ENCODE measurements around the gene KIR3DL2. TPM values are rescaled to one million over a fixed set of nuclear protein-coding genes. Genes with fewer than 3 reads are reported as not detected.
"Not testable (repeated sequence)": the region's sequence is repeated elsewhere in the genome, so short reads cannot be mapped to it uniquely, and the experiment has no call there.

KIR3DL2 gene
- total RNA-seq, 1 donor from 2014 or later, result not detected

DNA sequence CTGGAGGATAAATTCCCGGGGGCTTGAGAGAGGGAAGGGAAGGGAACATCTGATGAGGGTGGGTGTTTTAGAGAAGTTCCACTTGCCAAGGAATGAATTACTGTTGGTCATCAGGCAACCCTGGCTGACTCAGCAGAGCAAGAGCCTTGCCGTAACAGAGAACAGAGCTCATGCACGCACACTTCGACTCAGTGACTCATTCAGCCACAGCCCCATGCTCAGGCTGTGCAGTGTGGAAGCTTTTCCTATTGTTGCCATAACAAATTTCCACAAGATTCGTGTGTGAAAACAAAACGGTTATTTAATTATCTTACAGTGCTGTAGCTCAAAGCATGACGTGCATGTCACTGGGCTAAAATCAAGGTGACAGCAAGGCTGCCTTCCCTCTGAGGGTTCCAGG, 9.2 kb downstream of the KIR3DL2 start:
- not testable (repeated sequence) for DNase-seq (ENCODE audit: low spot score in 2 of 2); FAIRE-seq

- DNase-seq (ENCODE audit: low spot score in 2 of 2); FAIRE-seq: not testable (repeated sequence)
These were observed 13.2 kb downstream of the KIR3DL2 start for GRCh38 chr19:54863459-54863858.

DNA sequence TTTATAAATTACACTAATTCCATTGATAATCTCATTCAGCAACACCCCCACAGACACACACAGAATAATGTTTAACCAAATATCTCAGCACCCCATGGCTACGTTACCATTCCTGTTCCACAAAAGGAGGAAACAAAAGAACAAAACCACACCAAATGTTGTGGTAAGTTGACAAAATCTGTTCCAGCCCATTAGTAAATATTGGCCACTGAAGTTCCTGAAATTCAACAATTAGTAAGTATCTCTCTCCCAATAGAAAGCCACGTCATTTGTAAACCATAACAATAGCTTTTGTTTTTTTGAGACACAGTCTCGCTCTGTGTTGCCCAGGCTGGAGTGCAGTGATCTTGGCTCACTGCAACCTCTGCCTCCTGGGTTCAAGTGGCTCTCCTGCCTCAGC, 21.5 kb downstream of the KIR3DL2 start:
- FAIRE-seq (no peak), DNase-seq (ENCODE audit: low spot score in 2 of 2) (no peak)

- FAIRE-seq, result no peak
- DNase-seq (ENCODE audit: low spot score in 2 of 2), result no peak
These were observed 23.7 kb downstream of the KIR3DL2 start, which contains the start of gene FCAR for GRCh38 chr19:54873990-54874389. Gene FCAR (plus strand): TSS chr19:54874235. CDS start chr19:54874290, 55 bp downstream.

DNA sequence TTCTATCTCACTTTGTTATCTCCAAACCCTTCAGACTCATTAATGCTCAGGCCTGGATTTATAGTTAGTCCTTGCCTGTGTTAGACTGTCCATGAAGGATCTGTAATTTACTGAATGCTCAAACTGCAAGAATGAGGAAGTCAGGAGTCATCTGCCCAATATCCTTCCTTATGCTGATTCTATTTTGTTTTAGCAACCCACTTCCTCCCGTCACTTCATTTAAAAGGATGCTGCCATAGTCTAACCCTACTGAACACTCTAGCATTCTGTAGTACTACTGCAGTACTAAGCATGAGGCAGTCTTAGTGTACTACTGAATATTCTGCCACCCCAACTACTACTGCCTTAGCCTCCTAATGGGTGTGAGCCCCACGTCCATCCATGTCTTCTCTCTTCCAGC, 25.3 kb downstream of the KIR3DL2 start:
- DNase-seq (ENCODE audit: low spot score in 2 of 2) (no peak), FAIRE-seq (no peak)

DNA sequence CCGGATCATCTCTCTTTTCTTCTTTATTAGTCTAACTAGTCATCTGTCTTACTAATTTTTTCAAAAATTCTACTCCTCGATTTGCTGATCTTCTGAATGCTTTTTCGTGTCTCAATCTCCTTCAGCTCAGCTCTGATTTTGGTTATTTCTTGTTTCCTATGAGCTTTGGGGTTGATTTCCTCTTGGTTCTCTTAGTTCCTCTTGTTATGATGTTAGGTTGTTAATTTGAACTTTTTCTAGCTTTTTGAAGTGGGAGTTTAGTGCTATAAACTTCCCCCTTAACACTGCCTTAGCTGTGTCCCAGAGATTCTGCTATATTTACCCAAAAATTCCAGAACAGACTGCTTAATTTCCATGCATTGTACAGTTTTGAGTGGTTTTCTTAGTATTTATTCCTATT, 27.2 kb downstream of the KIR3DL2 start:
- FAIRE-seq, result no peak

GRCh38 chr19:54881884-54882283, 31.6 kb downstream of the KIR3DL2 start:
- no peak for FAIRE-seq
- DNase-seq (ENCODE audit: low spot score in 2 of 2), result no peak

More for the DNA sequence above, 27.2 kb downstream of the KIR3DL2 start:
- DNase-seq (ENCODE audit: low spot score in 2 of 2), result no peak

- FAIRE-seq (no peak), DNase-seq (ENCODE audit: low spot score in 2 of 2) (no peak)
These were observed 32.5 kb downstream of the KIR3DL2 start for GRCh38 chr19:54882758-54883157.

DNA sequence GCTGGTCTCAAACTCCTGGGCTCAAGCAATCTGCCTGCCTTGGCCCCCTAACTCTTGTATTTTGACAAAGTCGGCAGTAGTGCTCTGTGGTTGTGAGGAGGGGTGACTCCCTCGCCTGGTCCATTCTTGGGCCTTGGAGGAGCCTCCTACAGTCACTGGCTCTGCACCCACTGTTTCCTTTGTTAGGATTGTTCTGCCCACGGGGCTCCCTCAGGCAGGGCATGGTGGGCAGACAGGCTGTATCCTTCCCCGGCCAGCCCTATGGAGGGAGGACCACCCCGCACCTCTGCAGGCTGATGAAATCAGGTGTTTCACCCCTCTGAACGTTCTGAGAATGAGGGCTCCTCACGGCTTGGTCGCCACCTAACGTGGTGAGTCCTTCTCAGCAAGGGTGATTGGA, 33.0 kb downstream of the KIR3DL2 start:
- FAIRE-seq (no peak), DNase-seq (ENCODE audit: low spot score in 2 of 2) (no peak)

- FAIRE-seq (no peak), DNase-seq (ENCODE audit: low spot score in 2 of 2) (no peak)
These were observed 38.0 kb downstream of the KIR3DL2 start for GRCh38 chr19:54888239-54888638.

DNA sequence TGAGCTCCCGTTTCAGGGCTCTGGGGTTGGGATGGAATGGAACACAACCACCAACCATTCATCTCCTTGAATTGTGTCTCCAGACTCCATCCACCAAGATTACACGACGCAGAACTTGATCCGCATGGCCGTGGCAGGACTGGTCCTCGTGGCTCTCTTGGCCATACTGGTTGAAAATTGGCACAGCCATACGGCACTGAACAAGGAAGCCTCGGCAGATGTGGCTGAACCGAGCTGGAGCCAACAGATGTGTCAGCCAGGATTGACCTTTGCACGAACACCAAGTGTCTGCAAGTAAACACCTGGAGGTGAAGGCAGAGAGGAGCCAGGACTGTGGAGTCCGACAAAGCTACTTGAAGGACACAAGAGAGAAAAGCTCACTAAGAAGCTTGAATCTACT, 39.3 kb downstream of the KIR3DL2 start:
- DNase-seq (ENCODE audit: low spot score in 2 of 2), result no peak
- FAIRE-seq, result no peak

DNA sequence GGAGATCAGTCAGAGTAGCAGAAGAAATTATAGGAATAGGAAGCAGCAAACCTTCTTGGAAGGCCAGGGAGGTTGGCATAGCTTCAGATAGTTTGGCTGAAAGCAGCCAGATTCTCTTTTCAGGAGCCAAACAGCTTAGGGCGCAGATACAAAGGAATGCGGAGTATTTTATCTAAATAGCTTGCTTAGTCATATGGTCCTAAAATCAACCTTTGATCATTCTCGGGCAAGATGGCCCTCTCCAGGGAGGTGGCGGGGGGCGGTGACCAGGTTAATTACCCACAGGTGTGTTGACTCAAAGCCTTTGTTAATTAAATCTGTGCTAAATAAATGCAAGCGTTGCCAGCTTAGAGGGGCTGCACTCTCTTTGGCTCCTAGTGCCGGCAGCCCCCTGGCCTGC, 43.2 kb downstream of the KIR3DL2 start:
- no peak for FAIRE-seq
- no peak for DNase-seq (ENCODE audit: low spot score in 2 of 2)

DNA sequence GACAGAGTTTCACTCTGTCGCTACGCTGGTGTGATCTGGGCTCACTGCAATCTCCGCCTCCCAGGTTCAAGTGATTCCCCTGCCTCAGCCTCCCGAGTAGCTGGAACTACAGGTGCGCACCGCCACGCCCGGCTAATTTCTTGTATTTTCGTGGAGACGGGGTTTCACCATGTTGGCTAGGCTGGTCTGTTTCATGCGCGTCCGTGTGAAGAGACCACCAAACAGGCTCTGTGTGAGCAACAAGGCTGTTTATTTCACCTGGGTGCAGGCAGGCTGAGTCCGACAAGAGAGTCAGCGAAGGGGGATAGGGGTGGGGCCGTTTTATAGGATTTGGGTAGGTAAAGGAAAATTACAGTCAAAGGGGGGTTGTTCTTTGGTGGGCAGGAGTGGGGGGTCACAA, 43.9 kb downstream of the KIR3DL2 start:
- DNase-seq (ENCODE audit: low spot score in 2 of 2); FAIRE-seq: not testable (repeated sequence)

DNA sequence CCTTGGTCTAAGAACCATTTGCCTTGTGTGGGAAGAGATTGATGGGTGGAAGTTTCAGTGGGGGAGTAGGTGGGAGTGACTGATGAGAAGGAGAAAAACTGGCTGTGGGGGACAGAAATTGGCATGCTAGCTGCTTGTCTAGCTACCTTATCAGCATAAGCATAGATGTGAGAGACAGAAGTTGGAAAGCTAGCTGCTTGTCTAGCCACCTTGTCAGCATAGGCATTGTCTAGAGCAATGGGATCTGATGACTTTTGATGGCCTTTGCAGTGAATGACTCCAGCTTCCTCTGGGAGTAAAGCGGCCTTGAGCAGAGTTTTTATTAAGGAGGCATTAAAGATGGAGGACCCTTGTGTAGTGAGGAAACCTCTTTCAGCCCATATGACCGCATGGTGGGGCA, 45.8 kb downstream of the KIR3DL2 start:
- no peak for DNase-seq (ENCODE audit: low spot score in 2 of 2)
- no peak for FAIRE-seq

- not testable (repeated sequence) for FAIRE-seq
These were observed 48.4 kb downstream of the KIR3DL2 start for GRCh38 chr19:54898685-54899084.

GRCh38 chr19:54899646-54900045, 49.4 kb downstream of the KIR3DL2 start:
- not testable (repeated sequence) for DNase-seq (ENCODE audit: low spot score in 2 of 2); FAIRE-seq

More at GRCh38 chr19:54898685-54899084, 48.4 kb downstream of the KIR3DL2 start:
- DNase-seq (ENCODE audit: low spot score in 2 of 2), result not testable (repeated sequence)

- not testable (repeated sequence) for DNase-seq (ENCODE audit: low spot score in 2 of 2); FAIRE-seq
These were observed 50.9 kb downstream of the KIR3DL2 start for GRCh38 chr19:54901153-54901552.

DNA sequence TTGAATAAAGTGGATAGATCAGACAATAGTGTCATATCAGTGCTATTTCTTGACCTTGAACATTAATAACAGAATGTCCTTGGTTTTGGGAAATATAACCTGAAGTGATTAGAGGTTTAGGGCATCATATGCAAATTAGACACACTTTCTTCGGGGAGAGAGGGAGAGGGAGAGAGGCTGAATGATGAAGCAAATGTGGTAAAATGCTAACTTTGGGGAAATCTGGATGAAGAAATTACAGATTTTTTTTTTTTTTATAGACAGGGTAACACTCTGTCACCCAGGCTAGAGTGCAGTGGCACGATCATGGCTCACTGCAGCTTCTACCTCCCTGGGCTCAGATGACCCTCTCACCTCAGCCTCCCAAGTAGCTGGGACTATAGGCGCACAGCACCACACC, 51.8 kb downstream of the KIR3DL2 start:
- no peak for FAIRE-seq
- no peak for DNase-seq (ENCODE audit: low spot score in 2 of 2)

GRCh38 chr19:54903303-54903702, 53.1 kb downstream of the KIR3DL2 start:
- FAIRE-seq (peak; percentile 17), DNase-seq (ENCODE audit: low spot score in 2 of 2) (no peak)

DNA sequence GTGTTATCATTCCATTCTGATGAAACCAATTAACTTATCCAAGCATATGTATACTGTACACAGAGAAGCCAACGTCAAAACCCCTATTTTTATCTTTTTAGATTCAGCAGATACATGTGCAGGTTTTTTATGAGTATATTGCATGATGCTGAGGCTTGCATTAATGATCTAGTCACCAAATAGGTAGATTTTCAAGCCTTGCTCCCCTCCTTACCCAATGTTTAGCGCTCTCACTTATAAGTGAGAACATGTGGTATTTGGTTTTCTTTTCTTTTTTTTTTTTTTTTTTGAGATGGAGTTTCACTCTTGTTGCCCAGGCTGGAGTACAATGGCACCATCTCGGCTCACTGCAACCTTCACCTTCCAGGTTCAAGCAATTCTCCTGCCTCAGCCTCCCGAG, 54.0 kb downstream of the KIR3DL2 start:
- DNase-seq (ENCODE audit: low spot score in 2 of 2); FAIRE-seq: not testable (repeated sequence)

DNA sequence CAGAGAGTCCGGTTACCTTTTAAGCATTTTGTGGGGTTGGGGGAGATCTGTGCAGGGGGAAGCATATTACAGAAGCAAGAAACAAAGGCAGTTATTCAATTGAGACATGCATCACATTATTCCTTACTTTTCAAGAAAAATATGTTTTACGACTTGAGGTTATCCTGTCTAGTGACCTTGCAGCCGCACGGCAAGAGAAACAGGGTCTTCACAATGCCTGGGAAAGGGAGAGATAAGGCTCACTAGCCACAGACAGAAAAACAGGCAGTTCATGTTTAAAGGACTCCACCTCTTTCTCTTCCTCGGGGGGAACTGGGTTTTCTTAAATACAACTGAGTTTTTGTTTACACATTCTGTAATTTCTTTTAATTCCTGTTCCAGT, 55.2 kb downstream of the KIR3DL2 start:
- DNase-seq (ENCODE audit: low spot score in 2 of 2) (no peak), FAIRE-seq (no peak)

DNA sequence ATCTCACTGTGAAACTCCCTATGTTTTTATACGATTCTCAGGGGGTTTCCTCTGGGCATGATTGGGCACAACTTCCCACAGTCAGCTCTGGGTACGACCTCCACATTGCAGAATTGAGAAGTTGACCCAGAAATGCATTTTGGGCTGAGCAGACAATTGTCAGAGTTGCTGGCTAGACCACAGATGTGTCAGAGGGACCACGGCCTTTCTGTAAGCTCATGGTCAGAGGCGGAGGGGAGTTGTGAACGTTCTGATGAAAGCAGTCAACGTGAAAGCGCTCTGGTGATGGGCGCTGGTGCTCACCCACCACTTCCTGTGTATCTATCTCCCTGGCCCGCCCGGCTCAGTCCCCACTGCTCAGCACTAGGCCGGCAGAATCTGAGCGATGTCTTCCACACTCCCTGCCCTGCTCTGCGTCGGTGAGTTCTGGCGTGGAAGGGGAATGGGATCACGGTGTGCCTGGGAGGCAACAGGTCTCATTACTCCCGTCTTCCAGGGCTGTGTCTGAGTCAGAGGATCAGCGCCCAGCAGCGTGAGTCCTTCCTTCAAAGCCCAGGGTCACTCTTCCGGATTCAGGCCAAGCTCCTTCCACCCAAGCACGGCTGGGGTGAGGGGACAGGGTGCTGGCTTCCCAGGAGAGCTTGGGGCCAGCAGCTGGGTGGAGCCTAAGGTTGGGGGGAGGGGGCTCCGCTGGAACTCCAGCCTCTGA, 55.7 kb downstream of the KIR3DL2 start, which contains the start of gene NCR1:
Gene NCR1 (plus strand): TSS at position 346 of the 709 bp plus-strand sequence. CDS start 40 bp downstream, at position 386.
- FAIRE-seq (no peak), DNase-seq (ENCODE audit: low spot score in 2 of 2) (no peak)
